AG10803 (cell line): ENCODE measurements around the gene FTO.

ENCODE experiments used
- DNase-seq: peaks from one replicate; pipeline ENCODE4 v3.0.0; 2010; ENCODE audit warnings: low read depth
- H3K4me3 ChIP-seq: 2 replicates; pipeline ENCODE4 v1.5.1; 2011; ENCODE audit warnings: mild to moderate bottlenecking, low read length, control low read depth
- CTCF ChIP-seq: conservative IDR thresholded peaks from 2 replicates; pipeline ENCODE4 v1.5.1; 2011; ENCODE audit warnings: mild to moderate bottlenecking, low read length, control low read depth, inconsistent platforms

Gene FTO

GRCh38 chr16:53809088-53809932 lies 105.4 kb downstream of the FTO start:
- no peak overlapping the region for H3K4me3 ChIP-seq
- peak; percentile 94 for DNase-seq
- TF ChIP-seq CTCF, result no peak

GRCh38 chr16:53812914-53813313 lies 109.0 kb downstream of the FTO start:
- no peak for DNase-seq
- no peak overlapping the region for H3K4me3 ChIP-seq
- no peak for TF ChIP-seq CTCF

GRCh38 chr16:53814801-53815200 lies 110.8 kb downstream of the FTO start:
- no peak for DNase-seq
- no peak for TF ChIP-seq CTCF
- H3K4me3 ChIP-seq, result no peak overlapping the region

GRCh38 chr16:53816211-53816836 lies 112.4 kb downstream of the FTO start:
- H3K4me3 ChIP-seq, result no peak overlapping the region
- TF ChIP-seq CTCF, result no peak
- DNase-seq, result peak; percentile 51

GRCh38 chr16:53817117-53817755 lies 113.3 kb downstream of the FTO start:
- no peak overlapping the region for H3K4me3 ChIP-seq
- peak; percentile 96 for DNase-seq
- TF ChIP-seq CTCF, result no peak

GRCh38 chr16:53817812-53818550 lies 114.0 kb downstream of the FTO start:
- H3K4me3 ChIP-seq, result no peak overlapping the region
- no peak for TF ChIP-seq CTCF
- DNase-seq, result peak; percentile 79
